ENCODE measurements around the gene DNMT3B. TPM values are rescaled to one million over a fixed set of nuclear protein-coding genes. Genes with fewer than 3 reads are reported as not detected.

The DNMT3B gene
- total and polyA plus RNA-seq, 9 of the 15 experiments (the other 6 are each of a cell fraction or from before 2014, with no cell fraction given) = 9.3 to 74.8 (median 49.1) TPM

DNA sequence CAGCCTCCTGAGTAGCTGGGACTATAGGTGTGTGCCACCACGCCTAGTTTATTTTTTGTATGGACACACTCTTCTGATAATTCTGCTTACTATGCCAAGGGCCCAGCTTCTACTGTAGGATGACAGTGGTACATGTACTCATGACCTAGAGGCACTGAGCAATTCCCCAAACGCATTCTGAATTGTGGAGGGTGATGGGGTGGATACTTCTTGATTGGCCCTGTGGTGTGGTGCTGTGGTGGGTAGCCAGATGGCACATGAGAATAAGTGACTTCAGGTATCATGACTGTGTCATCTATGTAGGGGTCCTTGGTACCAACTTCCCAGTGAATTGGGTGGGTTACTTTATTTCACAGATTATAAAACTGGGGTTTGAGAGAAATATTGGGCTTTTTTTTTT lies 11.0 kb downstream of the DNMT3B start (continued):
- TF ChIP-seq, protein P1, sequence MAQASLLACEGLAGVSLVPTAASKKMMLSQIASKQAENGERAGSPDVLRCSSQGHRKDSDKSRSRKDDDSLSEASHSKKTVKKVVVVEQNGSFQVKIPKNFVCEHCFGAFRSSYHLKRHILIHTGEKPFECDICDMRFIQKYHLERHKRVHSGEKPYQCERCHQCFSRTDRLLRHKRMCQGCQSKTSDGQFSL (CRISPR knock-in tag; IDR thresholded peaks at IDR 0.05) = no peak
- TF ChIP-seq, protein P1 (tag; IDR thresholded peaks at IDR 0.05) = no peak
- no peak for TF ChIP-seq FOXJ2 (tag; IDR thresholded peaks at IDR 0.05)
- TF ChIP-seq, protein P2, sequence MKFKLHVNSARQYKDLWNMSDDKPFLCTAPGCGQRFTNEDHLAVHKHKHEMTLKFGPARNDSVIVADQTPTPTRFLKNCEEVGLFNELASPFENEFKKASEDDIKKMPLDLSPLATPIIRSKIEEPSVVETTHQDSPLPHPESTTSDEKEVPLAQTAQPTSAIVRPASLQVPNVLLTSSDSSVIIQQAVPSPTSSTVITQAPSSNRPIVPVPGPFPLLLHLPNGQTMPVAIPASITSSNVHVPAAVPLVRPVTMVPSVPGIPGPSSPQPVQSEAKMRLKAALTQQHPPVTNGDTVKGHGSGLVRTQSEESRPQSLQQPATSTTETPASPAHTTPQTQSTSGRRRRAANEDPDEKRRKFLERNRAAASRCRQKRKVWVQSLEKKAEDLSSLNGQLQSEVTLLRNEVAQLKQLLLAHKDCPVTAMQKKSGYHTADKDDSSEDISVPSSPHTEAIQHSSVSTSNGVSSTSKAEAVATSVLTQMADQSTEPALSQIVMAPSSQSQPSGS (CRISPR knock-in tag; IDR thresholded peaks at IDR 0.05) = no peak
- no peak for TF ChIP-seq ZNF707 (CRISPR knock-in tag; conservative IDR thresholded peaks at IDR 0.05)
- TF ChIP-seq, protein P3, sequence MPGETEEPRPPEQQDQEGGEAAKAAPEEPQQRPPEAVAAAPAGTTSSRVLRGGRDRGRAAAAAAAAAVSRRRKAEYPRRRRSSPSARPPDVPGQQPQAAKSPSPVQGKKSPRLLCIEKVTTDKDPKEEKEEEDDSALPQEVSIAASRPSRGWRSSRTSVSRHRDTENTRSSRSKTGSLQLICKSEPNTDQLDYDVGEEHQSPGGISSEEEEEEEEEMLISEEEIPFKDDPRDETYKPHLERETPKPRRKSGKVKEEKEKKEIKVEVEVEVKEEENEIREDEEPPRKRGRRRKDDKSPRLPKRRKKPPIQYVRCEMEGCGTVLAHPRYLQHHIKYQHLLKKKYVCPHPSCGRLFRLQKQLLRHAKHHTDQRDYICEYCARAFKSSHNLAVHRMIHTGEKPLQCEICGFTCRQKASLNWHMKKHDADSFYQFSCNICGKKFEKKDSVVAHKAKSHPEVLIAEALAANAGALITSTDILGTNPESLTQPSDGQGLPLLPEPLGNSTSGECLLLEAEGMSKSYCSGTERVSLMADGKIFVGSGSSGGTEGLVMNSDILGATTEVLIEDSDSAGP (CRISPR knock-in tag; IDR thresholded peaks at IDR 0.05) = no peak
- no peak for TF ChIP-seq EGR1 (conservative IDR thresholded peaks at IDR 0.05)
- TF ChIP-seq, protein P4, sequence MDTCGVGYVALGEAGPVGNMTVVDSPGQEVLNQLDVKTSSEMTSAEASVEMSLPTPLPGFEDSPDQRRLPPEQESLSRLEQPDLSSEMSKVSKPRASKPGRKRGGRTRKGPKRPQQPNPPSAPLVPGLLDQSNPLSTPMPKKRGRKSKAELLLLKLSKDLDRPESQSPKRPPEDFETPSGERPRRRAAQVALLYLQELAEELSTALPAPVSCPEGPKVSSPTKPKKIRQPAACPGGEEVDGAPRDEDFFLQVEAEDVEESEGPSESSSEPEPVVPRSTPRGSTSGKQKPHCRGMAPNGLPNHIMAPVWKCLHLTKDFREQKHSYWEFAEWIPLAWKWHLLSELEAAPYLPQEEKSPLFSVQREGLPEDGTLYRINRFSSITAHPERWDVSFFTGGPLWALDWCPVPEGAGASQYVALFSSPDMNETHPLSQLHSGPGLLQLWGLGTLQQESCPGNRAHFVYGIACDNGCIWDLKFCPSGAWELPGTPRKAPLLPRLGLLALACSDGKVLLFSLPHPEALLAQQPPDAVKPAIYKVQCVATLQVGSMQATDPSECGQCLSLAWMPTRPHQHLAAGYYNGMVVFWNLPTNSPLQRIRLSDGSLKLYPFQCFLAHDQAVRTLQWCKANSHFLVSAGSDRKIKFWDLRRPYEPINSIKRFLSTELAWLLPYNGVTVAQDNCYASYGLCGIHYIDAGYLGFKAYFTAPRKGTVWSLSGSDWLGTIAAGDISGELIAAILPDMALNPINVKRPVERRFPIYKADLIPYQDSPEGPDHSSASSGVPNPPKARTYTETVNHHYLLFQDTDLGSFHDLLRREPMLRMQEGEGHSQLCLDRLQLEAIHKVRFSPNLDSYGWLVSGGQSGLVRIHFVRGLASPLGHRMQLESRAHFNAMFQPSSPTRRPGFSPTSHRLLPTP (IDR thresholded peaks at IDR 0.05; ENCODE audit: borderline replicate concordance, extremely low read depth, insufficient read length) = no peak
- no peak for TF ChIP-seq ZNF347 (CRISPR knock-in tag; IDR thresholded peaks at IDR 0.05; ENCODE audit: low read depth)

Measured in K562 (cell line).